BE2C (cell line): ENCODE measurements around the gene TMEM200B.

ENCODE experiments used
- DNase-seq: peaks from one replicate; pipeline ENCODE4 v3.0.0-alpha.2; 2020
- H3K27me3 ChIP-seq: fragments of 250-450 bp; sonication (Bioruptor Pico); 2 replicates; pipeline ENCODE4 v1.5.1; 2020; ENCODE audit warnings: mild to moderate bottlenecking
- H3K36me3 ChIP-seq: fragments of 250-450 bp; sonication (Bioruptor Pico); 2 replicates; pipeline ENCODE4 v1.5.1; 2020; ENCODE audit warnings: mild to moderate bottlenecking
- H3K4me1 ChIP-seq: fragments of 250-450 bp; sonication (Bioruptor Pico); 2 replicates; pipeline ENCODE4 v1.5.1; 2020
- H3K4me3 ChIP-seq: 2 replicates; pipeline ENCODE4 v1.5.1; 2011; ENCODE audit warnings: low read depth, low read length
- H3K9me3 ChIP-seq: fragments of 250-450 bp; sonication (Bioruptor Pico); 2 replicates; pipeline ENCODE4 v1.5.1; 2020
- TF ChIP-seq, protein P1 (sequence below): IDR thresholded peaks from 2 replicates; pipeline ENCODE4 v1.5.1; 2012; ENCODE audit warnings: mild to moderate bottlenecking, low read depth, low read length

TMEM200B gene

DNA sequence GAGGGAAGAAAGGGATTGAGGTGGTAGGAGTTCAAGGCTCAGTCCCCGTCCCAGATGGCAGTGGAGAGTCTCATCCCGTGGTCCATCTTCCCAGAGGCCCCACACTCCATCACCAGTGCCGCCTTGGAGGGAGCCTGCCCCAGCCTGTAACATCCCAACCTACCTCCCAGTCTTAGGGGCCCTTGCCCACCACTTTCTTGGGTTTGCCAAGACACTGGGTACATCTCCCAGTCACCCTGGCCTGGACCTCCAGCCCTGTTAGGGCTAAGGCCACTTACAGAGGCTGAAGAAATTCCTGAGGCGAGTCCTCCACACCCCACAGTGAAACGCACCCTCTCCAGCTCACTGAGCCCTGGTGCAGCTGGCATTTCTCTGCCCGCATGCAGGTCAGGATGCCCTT is 3.3 kb downstream of the TMEM200B start:
- Histone ChIP-seq H3K4me3 (no peak overlapping the region), H3K4me1 (no peaks in the 10 kb centered on the region), H3K9me3 (no peaks in the 10 kb centered on the region), H3K36me3 (no peaks in the 10 kb centered on the region; the same call in 1 of the 2 replicates), H3K27me3 (peaks cover 24% of the 10 kb centered on the region)
- DNase-seq = no peak
- TF ChIP-seq, protein P1, sequence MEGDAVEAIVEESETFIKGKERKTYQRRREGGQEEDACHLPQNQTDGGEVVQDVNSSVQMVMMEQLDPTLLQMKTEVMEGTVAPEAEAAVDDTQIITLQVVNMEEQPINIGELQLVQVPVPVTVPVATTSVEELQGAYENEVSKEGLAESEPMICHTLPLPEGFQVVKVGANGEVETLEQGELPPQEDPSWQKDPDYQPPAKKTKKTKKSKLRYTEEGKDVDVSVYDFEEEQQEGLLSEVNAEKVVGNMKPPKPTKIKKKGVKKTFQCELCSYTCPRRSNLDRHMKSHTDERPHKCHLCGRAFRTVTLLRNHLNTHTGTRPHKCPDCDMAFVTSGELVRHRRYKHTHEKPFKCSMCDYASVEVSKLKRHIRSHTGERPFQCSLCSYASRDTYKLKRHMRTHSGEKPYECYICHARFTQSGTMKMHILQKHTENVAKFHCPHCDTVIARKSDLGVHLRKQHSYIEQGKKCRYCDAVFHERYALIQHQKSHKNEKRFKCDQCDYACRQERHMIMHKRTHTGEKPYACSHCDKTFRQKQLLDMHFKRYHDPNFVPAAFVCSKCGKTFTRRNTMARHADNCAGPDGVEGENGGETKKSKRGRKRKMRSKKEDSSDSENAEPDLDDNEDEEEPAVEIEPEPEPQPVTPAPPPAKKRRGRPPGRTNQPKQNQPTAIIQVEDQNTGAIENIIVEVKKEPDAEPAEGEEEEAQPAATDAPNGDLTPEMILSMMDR = no peak

DNA sequence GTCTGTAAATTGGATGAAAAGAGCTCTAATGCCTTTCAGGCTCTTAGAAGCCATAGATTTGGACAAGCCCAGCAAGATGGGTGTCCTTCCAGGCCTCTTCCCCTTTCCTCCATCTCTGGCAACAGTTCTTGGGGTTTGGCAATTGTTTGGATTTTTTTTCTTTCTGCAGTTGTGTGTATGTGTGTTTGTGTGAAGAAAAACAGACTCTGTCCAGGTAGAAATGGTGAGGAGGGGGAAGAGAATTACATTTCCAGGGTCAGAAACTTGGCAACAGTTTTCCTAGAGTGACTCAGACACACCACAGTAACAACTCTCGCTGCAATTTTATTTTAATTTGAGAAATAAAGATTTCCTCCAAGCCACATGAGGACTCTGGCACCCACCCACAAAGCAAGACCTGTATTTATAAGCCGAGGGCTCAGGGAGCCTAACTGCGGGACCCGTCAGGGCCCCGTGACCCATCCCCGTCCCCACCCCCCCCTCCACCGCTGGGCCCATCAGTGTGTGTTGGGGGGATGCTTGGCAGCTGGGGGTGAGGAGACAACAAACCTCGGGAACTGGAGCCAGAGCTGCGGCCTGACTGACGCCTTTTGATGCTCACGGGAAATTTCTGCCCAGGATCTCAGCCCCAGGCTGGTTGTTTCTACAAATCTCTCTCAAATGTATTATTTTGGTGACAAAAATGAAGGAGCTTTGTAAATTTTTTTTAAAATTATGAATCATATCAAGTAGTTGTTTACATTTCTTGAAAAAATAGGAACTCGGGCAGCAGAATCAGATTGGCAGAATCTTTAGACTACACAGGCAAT is 4.4 kb downstream of the TMEM200B start:
- no peak overlapping the region for H3K4me3 ChIP-seq
- TF ChIP-seq, protein P1 = no peak
- no peaks in the 10 kb centered on the region for H3K4me1 ChIP-seq
- no peak for DNase-seq
- no peaks in the 10 kb centered on the region for H3K9me3 ChIP-seq
- H3K36me3 ChIP-seq = no peaks in the 10 kb centered on the region; the same call in 1 of the 2 replicates
- H3K27me3 ChIP-seq = peaks cover 24% of the 10 kb centered on the region

GRCh38 chr1:29117381-29117780 is 6.3 kb downstream of the TMEM200B start:
- H3K9me3 ChIP-seq = no peaks in the 10 kb centered on the region
- H3K36me3 ChIP-seq = no peaks in the 10 kb centered on the region; the same call in 1 of the 2 replicates
- no peak overlapping the region for H3K4me3 ChIP-seq
- H3K4me1 ChIP-seq = no peaks in the 10 kb centered on the region
- H3K27me3 ChIP-seq = peaks cover 9% of the 10 kb centered on the region
- DNase-seq = no peak
- TF ChIP-seq, protein P1 = no peak

DNA sequence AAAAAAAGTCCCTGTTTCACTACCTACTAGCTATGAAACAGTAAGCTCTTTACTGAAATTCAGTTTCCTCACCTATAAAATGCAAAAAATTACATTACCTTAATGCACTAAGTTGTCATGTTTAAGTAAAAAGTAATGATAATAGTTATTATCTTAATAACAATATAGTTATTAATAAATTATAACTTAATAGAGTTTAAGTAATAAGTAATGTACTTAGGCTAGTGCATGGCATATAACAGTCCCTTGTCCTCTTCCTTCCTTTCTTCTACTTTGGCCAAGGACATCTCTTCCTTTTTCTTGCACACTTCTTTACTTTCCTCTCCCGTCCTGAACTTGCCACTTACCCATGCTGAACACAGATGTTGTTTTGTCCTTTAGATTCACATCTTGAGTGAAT is 9.0 kb downstream of the TMEM200B start:
- Histone ChIP-seq H3K4me1 (no peaks in the 10 kb centered on the region), H3K9me3 (no peaks in the 10 kb centered on the region), H3K36me3 (no peaks in the 10 kb centered on the region; the same call in 1 of the 2 replicates), H3K27me3 (no peaks in the 10 kb centered on the region), H3K4me3 (no peak overlapping the region)
- DNase-seq = no peak
- TF ChIP-seq, protein P1 = no peak

GRCh38 chr1:29113413-29114117 is 10.1 kb downstream of the TMEM200B start:
- Histone ChIP-seq H3K27me3 (no peaks in the 10 kb centered on the region), H3K4me3 (no peak overlapping the region), H3K36me3 (no peaks in the 10 kb centered on the region; the same call in 1 of the 2 replicates), H3K4me1 (no peaks in the 10 kb centered on the region), H3K9me3 (no peaks in the 10 kb centered on the region)
- TF ChIP-seq, protein P1 = no peak
- DNase-seq = no peak
